HG03558 (cell line): ENCODE measurements around the gene REPS2.

Source experiments
- ATAC-seq: cut with Tn5 transposase; IDR thresholded peaks from one replicate; pipeline ENCODE4 v1.9.1; 2021; ENCODE audit warnings: moderate number of reproducible peaks; ENCODE audit not compliant: unreplicated experiment; ENCODE audit errors: extremely low read depth

REPS2 gene

GRCh38 chrX:16997313-16997712 lies 50.9 kb downstream of the REPS2 start:
- no peak for ATAC-seq

GRCh38 chrX:16999275-16999674 lies 52.8 kb downstream of the REPS2 start:
- no peak for ATAC-seq

DNA sequence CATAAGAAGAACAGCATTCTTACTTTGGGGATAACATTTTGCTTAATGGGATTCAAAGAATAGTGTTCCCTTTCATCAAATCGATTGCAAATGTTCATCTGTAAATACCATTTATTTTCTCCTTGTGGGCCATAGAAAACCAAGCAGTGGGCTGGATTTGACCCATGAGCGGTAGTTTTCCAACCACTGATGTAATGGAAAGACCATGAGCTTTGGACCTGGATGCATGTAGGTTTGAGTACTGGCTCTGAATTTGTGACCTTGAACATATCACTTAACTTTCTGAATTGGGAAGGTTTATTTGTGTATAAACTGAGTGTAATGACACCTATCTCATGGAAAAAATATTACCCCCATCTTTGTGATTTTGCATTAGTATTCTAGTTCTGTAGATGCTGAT lies 54.3 kb downstream of the REPS2 start:
- ATAC-seq: no peak

GRCh38 chrX:17005712-17006368 lies 59.4 kb downstream of the REPS2 start:
- ATAC-seq: no peak

DNA sequence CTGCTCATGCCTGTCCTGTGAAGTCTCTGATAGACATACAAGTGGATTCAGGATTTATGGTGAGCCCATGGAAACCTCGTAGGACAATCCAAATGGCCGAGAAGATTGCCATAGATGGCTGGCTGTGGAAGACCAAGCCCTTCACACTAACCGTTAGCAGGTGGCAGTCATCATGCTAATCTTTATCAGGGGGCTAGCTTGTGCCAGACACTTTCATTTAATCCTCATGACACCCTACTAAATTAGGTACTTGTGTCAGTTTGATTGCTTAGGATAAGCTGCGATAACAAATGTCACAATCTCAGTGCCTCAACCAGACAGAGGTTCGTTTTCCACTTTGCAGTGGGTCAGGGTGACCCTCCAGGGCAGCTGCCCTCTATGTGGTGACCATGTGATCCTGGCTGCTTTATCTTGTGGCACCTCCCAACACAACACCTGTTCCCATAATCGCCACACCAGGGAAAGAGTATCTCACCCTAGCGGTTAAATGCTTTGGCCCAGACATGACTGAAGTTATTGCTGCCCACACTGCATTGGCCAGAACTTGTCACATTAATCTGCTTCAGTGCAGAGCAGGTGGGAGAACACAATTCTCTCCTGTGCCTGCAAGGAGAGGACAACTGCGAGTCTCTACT lies 60.8 kb downstream of the REPS2 start:
- no peak for ATAC-seq

DNA sequence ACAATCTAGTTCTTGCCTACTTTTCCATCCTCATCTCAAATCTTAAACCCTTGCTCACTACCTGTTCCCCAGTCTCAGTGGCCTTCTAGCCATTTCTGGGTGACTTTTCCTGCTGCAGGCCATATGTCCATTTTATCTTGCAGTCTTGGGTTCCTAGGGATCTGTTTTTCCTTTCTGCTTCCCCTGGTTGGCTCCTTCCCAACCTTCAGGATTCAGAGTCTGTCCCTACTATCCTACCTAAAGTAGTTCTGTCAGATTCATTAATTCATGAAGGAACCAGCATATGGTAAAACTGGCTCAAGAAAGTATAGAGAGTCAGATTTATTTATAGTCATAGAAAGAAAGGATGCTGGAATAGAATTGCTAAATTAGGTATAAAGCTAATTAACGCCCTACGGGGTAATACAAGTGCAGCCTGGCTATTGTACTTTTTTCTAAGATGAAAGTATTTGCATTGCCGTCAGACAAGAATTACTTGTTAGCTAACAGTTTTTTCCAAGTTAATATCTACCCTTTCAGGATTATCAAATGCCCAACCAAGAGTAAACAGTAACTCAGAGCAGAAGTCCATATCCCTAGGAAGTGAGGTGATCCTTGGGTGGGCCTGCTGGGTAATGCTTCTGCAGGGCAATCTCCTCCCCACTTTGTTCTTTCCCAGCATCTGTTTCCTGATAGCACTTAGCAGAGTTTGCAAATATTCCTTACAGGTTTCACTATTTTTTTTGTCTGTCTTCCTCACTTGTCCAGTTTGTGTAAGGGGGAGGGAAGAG lies 63.6 kb downstream of the REPS2 start:
- ATAC-seq: no peak

GRCh38 chrX:17012465-17012864 lies 66.0 kb downstream of the REPS2 start:
- ATAC-seq: no peak

DNA sequence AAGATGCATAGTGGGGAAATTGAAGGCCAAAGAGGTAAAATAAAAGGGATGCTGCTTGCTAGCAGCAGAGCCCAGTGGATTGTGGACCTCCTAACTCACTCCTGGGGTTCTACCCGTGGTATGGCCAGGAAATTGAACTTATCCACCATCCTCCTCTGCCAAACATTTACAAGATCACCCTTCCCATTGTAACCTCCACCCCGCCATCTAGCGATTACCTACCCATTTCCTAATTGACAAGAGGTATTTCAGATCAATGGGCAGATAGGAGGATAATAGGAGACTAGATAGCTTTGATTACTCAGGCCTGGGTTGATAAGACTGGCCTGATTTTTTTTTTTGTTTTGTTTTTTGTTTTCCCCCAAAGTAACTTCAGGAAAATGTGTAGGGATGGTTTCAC lies 67.8 kb downstream of the REPS2 start:
- ATAC-seq: no peak

- ATAC-seq: no peak
Observed at GRCh38 chrX:17017134-17017533, 70.7 kb downstream of the REPS2 start.

- ATAC-seq: no peak
Observed at GRCh38 chrX:17020356-17020755, 73.9 kb downstream of the REPS2 start.

DNA sequence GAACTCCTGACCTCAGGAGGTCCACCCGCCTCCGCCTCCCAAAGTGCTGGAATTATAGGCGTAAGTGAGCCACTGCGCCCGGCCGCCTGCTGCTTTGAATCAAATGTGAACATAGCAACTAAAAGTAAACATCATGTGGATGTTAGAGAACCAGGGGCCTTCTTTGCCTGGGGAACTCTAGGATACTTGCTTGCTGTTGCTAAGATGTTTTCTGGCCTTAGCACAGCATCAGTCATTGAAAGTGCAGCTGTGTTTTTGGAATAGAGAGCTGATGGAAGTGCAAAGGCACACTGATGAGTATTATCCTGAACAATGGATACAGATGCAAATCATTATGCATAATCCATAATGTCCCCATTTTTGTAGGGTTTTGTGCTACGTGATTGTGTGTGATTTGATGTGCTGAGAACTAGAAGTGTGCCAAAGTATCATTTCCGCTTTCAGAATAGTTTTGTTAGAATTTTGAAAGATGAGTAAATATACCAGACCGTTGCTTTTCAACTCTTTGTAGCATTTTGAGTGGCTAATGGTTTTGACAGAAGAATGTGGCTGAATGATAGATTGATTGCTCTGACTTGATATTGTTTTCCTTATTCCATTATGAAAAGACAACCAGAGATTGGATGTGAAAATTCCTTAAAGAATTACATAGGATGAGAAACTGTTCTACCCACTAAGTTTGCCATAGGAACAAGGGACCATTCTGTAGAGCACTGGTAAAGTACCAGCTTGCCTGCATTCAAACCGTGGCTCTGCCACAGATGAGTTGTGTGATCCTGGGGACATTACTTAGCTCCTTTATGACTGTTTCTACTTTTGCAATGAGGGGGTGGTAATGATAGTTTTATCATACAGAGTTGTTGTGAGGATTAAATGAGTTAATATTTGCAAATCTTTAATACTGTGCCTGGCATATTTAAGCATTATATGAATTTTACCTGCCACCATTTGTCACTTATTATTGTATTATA lies 74.7 kb downstream of the REPS2 start:
- ATAC-seq: no peak

GRCh38 chrX:17021851-17022604 lies 75.6 kb downstream of the REPS2 start:
- no peak for ATAC-seq

GRCh38 chrX:17023661-17024060 lies 77.2 kb downstream of the REPS2 start:
- ATAC-seq: no peak

DNA sequence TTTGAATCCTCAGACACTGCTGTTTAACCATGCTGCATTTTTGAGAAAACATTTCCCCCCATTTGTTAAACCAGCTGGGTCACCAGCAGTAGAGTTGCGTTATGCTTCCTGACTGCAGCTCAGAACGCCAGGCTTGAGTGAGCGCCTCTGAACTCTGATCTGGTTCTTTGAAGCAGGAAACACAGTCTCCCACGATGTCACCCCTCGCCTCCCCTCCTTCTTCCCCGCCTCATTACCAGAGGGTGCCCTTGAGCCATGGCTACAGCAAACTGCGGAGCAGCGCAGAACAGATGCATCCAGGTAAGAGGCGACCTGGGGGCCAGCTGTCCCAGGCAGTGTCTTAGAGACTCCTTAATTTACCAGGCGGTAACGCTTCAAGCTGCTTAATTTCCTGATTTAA lies 78.4 kb downstream of the REPS2 start:
- ATAC-seq: no peak

DNA sequence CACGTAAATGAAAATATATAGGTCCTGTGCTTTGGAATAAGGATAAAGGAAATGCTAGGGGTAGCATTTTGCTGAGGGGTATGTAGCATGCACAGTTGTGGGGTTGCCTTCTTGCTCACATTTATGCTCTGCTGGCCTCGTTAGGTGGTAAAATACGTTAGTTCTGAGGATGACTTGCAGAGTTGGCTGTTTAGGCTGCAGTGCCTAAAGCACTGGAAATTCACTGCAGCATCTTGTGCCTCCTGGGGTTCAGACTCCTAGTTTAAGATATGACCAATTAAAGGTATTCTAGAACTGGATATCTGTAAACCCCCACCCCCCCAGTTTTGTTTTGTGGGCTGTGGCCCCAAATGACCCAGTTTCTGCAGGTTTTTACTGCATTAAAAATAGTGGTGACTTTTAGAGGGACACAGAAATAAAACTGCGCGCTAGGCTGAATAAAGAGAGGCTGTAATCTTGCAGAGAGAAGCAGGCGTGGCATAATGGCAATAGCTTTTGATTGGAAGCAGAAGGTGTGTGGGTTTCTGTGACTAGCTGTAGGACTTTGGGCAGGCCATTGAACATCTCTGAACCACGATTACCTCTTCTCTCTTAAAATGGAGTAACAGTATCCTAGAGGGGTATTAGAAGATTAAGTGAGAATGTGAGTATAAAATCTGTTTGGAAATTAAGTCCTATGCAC lies 79.3 kb downstream of the REPS2 start:
- ATAC-seq: no peak

DNA sequence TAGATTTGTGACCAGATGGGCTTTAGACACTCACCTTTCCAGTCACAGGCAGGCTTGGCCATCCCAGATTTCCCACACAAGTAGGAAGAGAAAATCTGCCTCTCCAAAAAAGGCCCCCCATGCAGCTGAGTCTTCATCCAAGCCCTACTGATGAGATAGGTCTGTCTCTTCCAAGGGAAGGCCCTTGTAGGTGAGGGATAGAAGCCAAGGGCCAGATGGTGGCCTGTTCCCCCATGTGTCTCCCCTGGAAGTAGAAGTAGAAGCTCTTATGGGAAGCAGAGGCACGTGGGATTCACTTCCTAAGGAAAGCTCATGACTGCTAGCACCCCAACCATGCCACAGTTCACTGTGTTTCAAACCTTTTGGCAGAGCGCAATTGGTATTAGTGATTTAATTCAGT lies 81.5 kb downstream of the REPS2 start:
- ATAC-seq: no peak

DNA sequence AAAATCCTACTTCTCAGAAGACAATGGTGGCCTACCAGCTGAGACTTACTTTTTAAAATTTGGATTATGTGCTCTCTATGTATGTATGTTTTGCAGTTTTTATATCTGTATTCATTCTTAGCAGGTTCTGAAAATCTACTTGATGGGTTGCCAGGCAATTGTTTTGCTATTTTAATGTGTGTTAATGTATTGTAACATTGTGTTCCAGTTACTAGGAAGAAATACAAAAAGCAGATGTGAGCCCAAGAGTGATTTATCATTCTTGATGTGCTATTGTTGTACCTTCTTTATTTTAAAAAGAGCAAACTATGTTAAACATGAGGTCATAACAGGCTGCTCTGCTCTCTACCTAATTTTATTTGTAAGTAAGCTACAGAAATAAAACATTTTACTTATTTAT lies 81.9 kb downstream of the REPS2 start:
- no peak for ATAC-seq

GRCh38 chrX:17030092-17030491 lies 83.6 kb downstream of the REPS2 start:
- no peak for ATAC-seq

GRCh38 chrX:17030580-17031270 lies 84.3 kb downstream of the REPS2 start:
- ATAC-seq: no peak
